Measurements from ENCODE around the gene CPED1. TPM values are rescaled to one million over a fixed set of nuclear protein-coding genes. Genes with fewer than 3 reads are reported as not detected.

CPED1 gene
- total and polyA plus RNA-seq, 9 donors: 6.6 to 26.6 (median 10.8) TPM

DNA sequence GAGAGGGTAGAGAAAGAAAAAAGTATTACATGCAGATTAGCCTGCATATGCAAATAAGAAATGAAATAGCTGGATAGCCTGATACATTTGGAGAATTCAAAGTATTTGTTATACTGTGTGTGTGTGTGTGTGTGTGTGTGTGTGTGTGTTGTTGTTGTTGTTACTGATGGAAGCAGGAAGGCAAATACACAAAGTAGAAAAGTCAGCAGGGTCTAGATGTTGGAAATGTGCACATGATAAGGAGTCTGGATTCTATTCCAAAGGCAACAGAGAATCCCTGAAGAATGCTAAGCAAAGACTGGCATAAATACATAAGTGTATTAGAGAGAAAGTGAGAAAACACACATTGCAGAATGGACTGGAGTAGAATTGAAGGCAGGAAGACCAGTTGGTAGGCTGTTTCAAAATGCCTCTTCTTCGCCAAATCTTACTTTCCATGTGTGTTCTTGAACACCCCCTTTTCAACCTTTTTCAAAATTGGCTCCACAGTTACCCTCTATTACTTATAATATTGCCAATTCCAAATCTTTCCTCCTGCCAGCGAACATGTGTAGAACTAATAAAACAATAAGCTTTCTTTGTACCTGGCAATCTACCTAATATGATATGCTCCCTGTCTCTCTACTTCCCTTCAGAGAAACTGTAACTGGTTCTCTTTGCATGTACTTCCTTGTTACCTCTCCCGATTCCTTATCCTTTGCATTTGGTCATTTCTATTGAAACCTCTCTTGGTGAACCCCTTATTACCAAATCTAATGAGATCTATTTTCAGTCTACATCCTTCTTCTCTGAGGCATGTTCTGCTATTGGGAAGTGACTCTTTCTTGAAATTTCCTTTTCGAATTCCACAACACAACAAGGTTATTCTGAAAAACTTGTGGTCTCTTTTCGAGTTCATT lies 6.2 kb downstream of the CPED1 start:
- Histone ChIP-seq H3K36me3 (ENCODE audit: control insufficient read depth, insufficient read depth, low read length) (no peaks in the 10 kb centered on the region), H3K27ac (ENCODE audit: low read length) (no peak overlapping the region), H3K4me3 (ENCODE audit: low read length) (no peak overlapping the region), H3K9me3 (replicated peaks; ENCODE audit: control insufficient read depth, low read depth, low read length) (no peaks in the 10 kb centered on the region), H3K27me3 (ENCODE audit: control insufficient read depth, insufficient read depth, low read length) (no peaks in the 10 kb centered on the region), H3K4me1 (ENCODE audit: control insufficient read depth, insufficient read depth, low read length) (peaks cover 7% of the 10 kb centered on the region)
- DNase-seq: no peak
- 79% methylated on average over 2 of the region's 5 CpGs for WGBS (ENCODE audit: insufficient coverage)

DNA sequence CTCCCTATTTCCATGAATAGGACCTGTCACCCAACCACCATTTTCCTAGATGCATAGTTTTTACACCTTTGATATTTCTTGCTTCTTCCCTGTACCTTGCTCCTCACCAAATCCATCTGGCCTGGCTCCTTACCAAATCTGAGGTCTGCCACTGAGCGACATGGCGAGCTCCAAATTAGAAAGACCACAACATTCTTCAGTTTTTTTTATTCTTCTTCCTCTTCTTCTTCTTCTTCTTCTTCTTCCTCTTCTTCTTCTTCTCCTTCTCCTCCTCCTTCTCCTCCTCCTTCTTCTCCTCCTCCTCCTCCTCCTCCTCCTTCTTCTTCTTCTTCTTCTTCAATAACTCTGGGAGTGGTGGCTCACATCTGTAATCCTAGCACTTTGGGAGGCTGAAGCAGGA lies 7.1 kb downstream of the CPED1 start:
- peaks cover 7% of the 10 kb centered on the region for H3K4me1 ChIP-seq (ENCODE audit: control insufficient read depth, insufficient read depth, low read length)
- 100% methylated on average over 2 of the region's 2 CpGs for WGBS (ENCODE audit: insufficient coverage)
- no peaks in the 10 kb centered on the region for H3K9me3 ChIP-seq (replicated peaks; ENCODE audit: control insufficient read depth, low read depth, low read length)
- H3K4me3 ChIP-seq (ENCODE audit: low read length): no peak overlapping the region
- no peak overlapping the region for H3K27ac ChIP-seq (ENCODE audit: low read length)
- no peak for DNase-seq
- H3K27me3 ChIP-seq (ENCODE audit: control insufficient read depth, insufficient read depth, low read length): no peaks in the 10 kb centered on the region
- no peaks in the 10 kb centered on the region for H3K36me3 ChIP-seq (ENCODE audit: control insufficient read depth, insufficient read depth, low read length)

DNA sequence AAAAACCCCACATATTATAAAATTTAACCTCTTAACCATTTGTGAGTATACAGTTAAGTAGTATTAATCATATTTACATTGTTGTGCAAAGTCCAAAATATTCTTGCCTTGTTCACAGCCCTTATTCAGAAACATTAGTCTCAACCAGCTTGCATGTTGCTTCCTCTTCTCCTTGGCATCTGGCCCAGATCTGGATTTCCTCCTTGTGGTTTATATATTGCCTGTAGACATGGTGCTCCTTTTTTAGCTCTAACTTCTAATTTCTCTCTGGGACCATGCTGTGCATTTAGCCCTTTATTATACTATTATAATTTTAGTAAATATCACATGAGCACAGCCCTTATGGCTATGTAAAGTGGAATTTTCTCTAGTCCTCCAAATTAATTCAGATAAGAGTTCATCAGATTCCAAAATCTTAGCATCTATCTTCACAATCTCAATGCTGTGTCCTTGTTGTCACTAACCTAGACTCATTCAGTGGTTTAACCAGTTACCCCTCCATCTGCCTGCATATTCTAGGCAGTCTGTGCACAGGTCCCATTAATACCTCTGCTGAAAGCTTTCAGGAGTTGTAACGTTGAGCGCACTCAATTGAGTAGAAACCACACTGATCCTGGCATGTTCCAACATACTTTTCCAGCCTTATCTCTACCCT lies 7.9 kb downstream of the CPED1 start:
- Histone ChIP-seq H3K36me3 (ENCODE audit: control insufficient read depth, insufficient read depth, low read length) (no peaks in the 10 kb centered on the region), H3K27ac (ENCODE audit: low read length) (no peak overlapping the region), H3K27me3 (ENCODE audit: control insufficient read depth, insufficient read depth, low read length) (no peaks in the 10 kb centered on the region), H3K9me3 (replicated peaks; ENCODE audit: control insufficient read depth, low read depth, low read length) (no peaks in the 10 kb centered on the region), H3K4me3 (ENCODE audit: low read length) (no peak overlapping the region), H3K4me1 (ENCODE audit: control insufficient read depth, insufficient read depth, low read length) (peaks cover 7% of the 10 kb centered on the region)
- WGBS (ENCODE audit: insufficient coverage): 96% methylated on average over 2 of the region's 2 CpGs
- peak; percentile 94 for DNase-seq

DNA sequence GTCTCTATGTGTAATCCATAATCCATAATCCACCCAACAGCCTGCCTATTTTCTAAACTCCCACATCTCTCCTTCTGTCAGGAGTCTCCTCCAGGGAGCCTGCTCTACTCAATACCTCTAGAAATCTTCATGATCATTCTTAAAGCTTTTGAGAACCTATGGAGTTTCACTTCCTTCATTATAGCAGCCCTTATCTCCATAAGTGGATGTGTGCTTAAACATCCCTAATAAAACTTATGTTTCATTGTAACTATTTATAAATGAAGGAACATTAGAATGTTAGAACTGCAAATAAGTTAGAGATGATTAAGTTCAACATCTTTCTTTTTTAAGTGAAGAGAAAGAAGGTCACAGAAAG lies 8.5 kb downstream of the CPED1 start:
- no peaks in the 10 kb centered on the region for H3K27me3 ChIP-seq (ENCODE audit: control insufficient read depth, insufficient read depth, low read length)
- no peak overlapping the region for H3K4me3 ChIP-seq (ENCODE audit: low read length)
- no peaks in the 10 kb centered on the region for H3K36me3 ChIP-seq (ENCODE audit: control insufficient read depth, insufficient read depth, low read length)
- H3K9me3 ChIP-seq (replicated peaks; ENCODE audit: control insufficient read depth, low read depth, low read length): no peaks in the 10 kb centered on the region
- H3K4me1 ChIP-seq (ENCODE audit: control insufficient read depth, insufficient read depth, low read length): peaks cover 7% of the 10 kb centered on the region
- no peak overlapping the region for H3K27ac ChIP-seq (ENCODE audit: low read length)
- DNase-seq: no peak

DNA sequence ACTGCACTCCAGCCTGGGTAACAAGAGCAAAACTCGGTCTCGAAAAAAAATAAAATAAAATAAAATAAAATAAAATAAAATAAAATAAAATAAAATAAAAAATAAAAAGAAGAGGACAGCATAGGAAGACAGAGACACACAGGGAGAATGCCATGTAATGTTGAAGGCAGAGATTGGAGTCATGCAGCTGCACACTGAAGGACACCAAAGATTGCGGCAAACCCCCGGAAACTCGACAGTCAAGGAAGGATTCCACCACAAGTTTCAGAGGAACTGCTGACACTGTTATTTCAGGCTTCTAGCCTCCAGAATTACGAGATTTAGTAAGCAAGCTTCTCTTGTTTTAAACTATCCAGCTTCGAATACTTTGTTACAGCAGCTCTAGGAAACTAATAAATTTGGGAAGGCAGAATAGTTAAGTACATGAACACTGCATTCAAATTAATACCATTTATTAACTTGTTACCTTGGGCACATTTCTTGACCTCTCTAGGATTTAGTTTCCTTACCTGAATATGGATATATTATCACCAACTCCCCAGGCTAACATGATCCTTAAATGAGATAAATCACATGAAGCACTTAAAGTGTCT lies 9.5 kb downstream of the CPED1 start:
- Histone ChIP-seq H3K9me3 (replicated peaks; ENCODE audit: control insufficient read depth, low read depth, low read length) (no peaks in the 10 kb centered on the region), H3K27ac (ENCODE audit: low read length) (no peak overlapping the region), H3K4me3 (ENCODE audit: low read length) (no peak overlapping the region), H3K27me3 (ENCODE audit: control insufficient read depth, insufficient read depth, low read length) (no peaks in the 10 kb centered on the region), H3K4me1 (ENCODE audit: control insufficient read depth, insufficient read depth, low read length) (peaks cover 7% of the 10 kb centered on the region), H3K36me3 (ENCODE audit: control insufficient read depth, insufficient read depth, low read length) (no peaks in the 10 kb centered on the region)
- WGBS (ENCODE audit: insufficient coverage): 82% methylated on average over 4 of the region's 7 CpGs
- peak; percentile 68 for DNase-seq

DNA sequence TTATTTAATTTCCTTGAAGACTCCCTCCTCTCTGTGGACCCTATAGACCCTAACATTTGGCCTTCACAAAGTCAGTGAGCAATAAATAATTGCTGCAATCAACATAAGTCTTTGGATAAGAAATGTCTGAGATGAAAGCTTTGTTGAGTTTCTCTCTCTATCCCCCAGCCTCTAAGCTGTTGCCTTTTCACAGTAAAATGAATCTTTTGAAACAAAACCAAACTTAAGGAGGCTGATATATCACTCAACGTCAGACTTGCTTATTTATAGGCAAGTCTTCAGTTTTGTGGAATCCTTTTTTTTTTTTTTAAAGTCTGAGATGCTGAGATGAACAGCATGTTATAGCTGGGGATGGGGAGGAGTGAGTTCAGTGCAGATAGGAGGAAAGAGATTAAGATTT lies 10.0 kb downstream of the CPED1 start:
- DNase-seq: no peak
- no peak overlapping the region for H3K27ac ChIP-seq (ENCODE audit: low read length)
- WGBS (ENCODE audit: insufficient coverage): no CpG with 5 or more reads among the region's 1 CpG
- no peaks in the 10 kb centered on the region for H3K27me3 ChIP-seq (ENCODE audit: control insufficient read depth, insufficient read depth, low read length)
- no peaks in the 10 kb centered on the region for H3K9me3 ChIP-seq (replicated peaks; ENCODE audit: control insufficient read depth, low read depth, low read length)
- no peaks in the 10 kb centered on the region for H3K36me3 ChIP-seq (ENCODE audit: control insufficient read depth, insufficient read depth, low read length)
- H3K4me1 ChIP-seq (ENCODE audit: control insufficient read depth, insufficient read depth, low read length): peaks cover 9% of the 10 kb centered on the region
- no peak overlapping the region for H3K4me3 ChIP-seq (ENCODE audit: low read length)

DNA sequence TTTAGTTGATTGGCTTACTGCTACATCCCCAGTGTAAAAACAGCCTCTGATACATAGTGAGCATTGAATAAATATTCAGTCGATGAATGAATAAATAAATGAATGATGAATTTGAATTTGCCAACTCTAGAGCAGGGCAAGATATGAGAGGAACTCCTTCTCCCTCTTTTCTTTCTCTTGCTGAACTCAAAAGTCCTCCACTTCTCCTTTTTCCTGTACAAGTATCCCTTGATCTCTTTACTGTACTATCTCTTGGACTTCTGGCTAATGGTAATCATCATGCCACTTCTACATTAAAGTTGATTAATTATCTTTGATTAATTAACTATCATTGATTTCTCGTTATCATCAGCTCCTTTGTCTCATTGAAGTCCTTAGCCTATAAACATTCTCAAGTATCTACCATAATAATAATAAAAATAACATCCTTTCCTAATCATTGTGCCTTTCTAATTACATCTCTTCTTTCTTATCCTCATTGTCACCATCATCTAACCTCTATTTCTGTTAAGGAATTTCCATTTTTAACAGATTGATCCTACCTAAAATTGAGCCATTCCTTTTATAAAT lies 10.6 kb downstream of the CPED1 start:
- H3K27ac ChIP-seq (ENCODE audit: low read length): no peak overlapping the region
- no peak for DNase-seq
- H3K27me3 ChIP-seq (ENCODE audit: control insufficient read depth, insufficient read depth, low read length): no peaks in the 10 kb centered on the region
- no peaks in the 10 kb centered on the region for H3K9me3 ChIP-seq (replicated peaks; ENCODE audit: control insufficient read depth, low read depth, low read length)
- peaks cover 7% of the 10 kb centered on the region for H3K4me1 ChIP-seq (ENCODE audit: control insufficient read depth, insufficient read depth, low read length)
- H3K36me3 ChIP-seq (ENCODE audit: control insufficient read depth, insufficient read depth, low read length): no peaks in the 10 kb centered on the region
- H3K4me3 ChIP-seq (ENCODE audit: low read length): no peak overlapping the region
- no CpG with 5 or more reads among the region's 2 CpGs for WGBS (ENCODE audit: insufficient coverage)

DNA sequence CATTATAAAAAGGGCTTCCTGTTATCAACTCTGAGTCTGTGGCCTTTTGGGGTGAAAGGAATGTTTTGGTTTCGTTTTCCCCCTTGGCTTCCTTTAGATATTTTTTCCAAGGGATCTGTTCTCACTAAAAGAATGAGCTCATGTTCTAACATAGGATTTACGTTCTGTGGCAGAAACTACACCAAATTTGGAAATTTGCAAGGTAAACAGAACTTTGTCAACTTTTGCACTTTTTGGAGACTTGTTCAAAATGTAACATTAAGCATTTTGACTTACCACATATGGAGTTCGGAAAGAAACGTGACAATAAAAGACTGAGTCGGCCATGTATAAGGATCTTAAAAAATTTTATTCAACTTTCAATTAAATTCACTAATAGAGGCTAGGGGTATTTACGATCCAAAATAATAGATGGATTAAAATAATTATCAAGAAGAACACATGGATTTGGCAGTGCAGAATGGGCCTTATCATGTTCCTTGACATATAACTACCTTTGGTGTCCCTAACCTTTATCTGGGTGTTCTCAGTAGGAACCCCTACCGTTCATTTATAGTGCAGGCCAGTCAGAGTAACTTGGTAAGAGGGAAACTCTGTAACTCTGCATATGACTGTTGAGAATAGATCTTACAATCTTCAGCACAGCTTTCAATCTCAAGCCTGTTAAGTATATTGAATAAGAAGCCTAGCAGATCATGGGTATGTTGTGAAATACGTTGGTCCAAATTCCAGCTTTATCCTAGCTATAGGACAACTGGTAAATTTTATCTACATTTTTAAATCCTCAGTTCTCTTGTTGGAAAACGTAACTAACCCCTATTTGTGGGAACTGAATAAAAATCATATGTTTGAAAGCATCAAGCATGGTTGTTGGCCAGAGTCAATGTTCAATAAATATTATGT lies 11.8 kb downstream of the CPED1 start:
- H3K9me3 ChIP-seq (replicated peaks; ENCODE audit: control insufficient read depth, low read depth, low read length): no peaks in the 10 kb centered on the region
- H3K27me3 ChIP-seq (ENCODE audit: control insufficient read depth, insufficient read depth, low read length): no peaks in the 10 kb centered on the region
- DNase-seq: peak; percentile 89
- H3K4me3 ChIP-seq (ENCODE audit: low read length): no peak overlapping the region
- H3K27ac ChIP-seq (ENCODE audit: low read length): peak overlapping the region; percentile 43
- no CpG with 5 or more reads among the region's 9 CpGs for WGBS (ENCODE audit: insufficient coverage)
- peaks cover 11% of the 10 kb centered on the region for H3K4me1 ChIP-seq (ENCODE audit: control insufficient read depth, insufficient read depth, low read length)
- no peaks in the 10 kb centered on the region for H3K36me3 ChIP-seq (ENCODE audit: control insufficient read depth, insufficient read depth, low read length)

DNA sequence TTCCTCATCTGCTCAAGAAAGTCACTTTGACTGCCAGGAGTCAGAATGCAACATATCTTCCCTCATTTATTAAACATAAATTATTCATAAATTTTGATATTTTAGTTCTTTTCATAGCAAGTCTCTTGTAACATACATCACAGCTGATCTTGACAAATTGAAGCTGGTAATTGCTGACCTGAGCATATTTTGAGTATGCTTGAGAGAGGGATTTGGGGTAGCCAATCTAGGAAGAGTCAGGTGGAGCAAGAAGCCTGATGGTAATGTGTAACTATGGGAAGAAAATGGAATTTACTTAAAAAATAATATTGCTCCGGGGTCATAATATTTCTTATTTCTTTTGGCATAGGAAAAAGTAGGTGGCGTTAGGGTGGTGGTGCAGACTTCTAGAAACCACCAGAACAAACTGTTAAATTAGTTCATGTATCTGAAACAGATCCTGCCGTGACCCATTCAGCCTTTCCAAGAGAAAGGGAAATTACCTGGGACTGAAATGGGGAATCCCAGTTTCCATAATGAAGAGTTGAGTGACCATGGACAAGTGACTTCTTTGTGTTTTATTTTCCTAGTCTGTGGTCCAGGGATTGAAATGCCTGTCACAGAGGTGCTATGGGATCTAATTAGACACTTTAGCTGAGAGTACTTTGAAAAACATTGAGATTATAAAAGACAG lies 12.9 kb downstream of the CPED1 start:
- peaks cover 9% of the 10 kb centered on the region for H3K4me1 ChIP-seq (ENCODE audit: control insufficient read depth, insufficient read depth, low read length)
- no CpG with 5 or more reads among the region's 3 CpGs for WGBS (ENCODE audit: insufficient coverage)
- peak; percentile 53 for DNase-seq
- H3K27ac ChIP-seq (ENCODE audit: low read length): peak overlapping the region; percentile 79
- no peaks in the 10 kb centered on the region for H3K9me3 ChIP-seq (replicated peaks; ENCODE audit: control insufficient read depth, low read depth, low read length)
- H3K27me3 ChIP-seq (ENCODE audit: control insufficient read depth, insufficient read depth, low read length): no peaks in the 10 kb centered on the region
- no peaks in the 10 kb centered on the region for H3K36me3 ChIP-seq (ENCODE audit: control insufficient read depth, insufficient read depth, low read length)
- no peak overlapping the region for H3K4me3 ChIP-seq (ENCODE audit: low read length)
